Measurements from ENCODE around the gene CDC27.
"Not testable (repeated sequence)": the region's sequence is repeated elsewhere in the genome, so short reads cannot be mapped to it uniquely, and the experiment has no call there.

The CDC27 gene

DNA sequence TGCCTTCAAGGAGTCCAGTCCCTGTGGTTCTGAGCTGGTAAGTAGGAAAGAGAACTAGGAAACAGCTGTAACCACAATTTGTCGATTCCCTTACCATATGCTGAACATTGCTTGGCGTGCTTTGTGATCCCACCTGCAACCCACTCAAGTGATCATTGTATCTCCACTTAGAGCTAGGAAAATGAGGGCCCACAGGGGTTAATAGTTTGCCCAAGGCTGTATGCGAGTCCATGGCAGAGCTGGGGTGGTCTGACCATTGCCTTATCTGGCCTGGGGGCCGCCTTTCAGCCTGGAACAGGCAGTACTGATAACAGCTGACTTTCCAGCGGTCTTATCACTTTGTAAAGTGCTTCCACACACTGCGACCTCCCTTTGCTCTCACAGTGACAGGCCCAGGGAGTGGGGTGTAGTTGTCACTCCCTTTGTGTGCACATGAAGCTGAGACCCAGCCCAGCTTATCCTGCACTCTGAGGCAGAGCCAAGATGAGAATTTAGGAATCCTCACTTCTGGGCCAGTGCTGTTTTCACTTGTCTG is 29.9 kb upstream of the CDC27 start:
- no peak for DNase-seq

DNA sequence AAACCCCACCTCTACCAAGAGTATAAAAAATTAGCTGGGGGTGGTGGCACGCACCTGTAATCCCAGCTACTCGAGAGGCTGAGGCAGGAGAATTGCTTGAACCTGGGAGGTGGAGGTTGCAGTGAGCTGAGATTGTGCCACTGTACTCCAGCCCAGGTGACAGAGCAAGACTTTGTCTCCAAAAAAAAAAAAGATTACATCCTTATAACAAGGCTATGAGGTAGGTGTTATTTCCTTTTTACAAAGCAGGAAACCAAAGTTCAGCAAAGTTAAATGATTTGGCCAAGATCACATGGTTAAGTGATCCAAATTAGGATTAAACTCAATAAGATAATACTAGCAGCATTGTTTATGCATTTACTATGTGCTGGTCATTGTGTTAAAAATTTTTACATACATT is 28.2 kb upstream of the CDC27 start:
- DNase-seq = not testable (repeated sequence)

DNA sequence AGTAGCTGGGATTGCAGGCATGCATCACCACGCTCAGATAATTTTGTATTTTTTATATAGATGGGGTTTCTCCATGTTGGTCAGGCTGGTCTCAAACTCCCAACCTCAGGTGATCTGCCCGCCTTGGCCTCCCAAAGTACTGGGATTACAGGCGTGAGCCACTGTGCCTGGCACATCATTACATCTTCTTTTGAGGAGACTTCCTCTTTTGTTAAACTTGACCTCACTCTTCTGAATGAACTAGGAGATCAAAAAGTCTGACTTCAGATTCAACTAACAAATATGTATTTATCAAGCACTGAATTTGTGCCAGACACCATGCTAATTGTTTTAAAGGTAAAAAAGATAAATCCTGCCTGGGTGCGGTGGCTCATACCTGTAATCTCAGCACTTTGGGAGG is 27.7 kb upstream of the CDC27 start:
- not testable (repeated sequence) for DNase-seq

DNA sequence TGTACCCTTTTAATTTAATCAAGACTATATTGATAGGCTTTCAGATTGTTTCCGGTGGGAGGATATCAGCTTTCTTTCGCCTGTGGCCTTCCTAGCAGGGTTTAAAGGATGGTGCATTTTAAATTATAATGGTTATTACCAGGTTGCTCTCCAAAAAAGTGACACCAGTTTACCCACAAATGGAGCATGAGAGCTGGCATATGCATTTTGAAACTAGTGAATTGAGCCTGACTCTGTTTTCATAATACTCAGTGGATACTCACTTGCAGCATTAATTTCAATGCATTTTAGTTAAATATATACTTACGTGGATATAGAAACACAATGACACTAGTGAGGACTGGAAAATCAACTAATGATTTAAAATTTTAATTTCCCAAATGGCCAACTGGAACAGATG is 25.8 kb upstream of the CDC27 start:
- no peak for DNase-seq

DNA sequence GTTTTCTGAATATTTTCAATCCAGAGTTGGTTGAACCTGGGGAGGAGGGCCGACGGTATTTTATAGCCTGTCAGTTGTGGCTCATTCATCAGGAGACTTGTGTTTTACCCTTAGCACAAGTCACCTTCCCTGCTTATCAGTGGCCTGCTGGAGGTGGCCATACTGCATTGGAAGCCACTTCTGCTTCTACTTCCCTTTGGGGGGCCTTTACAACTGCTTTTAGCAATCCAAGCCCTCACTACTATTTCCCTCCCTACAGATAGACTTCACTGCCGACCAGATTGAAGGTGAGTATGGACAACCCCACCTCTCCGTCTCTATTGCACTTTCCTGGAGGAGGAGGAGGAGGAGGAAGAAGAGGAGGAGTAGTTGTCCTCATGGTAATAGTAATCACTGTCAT is 24.4 kb upstream of the CDC27 start:
- no peak for DNase-seq

DNA sequence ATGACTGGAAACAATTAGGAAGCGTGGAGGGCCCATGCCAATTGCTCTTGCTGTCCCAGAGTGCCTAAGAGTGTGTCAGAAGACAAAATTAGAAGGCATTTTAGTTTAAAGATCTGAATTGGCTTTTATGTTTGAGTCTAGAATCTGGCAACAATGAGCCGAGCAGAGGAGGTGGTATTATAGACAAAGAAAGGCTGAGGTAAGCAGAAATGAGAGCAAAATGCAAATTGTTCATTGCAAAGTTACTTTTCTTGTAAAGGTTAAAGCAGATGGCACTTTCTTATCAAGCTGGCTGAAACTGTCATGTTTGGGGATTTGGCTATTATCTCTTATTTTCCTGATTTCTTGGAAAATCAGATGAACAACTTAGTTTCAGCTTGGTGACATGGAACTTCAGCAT is 23.4 kb upstream of the CDC27 start:
- no peak for DNase-seq

DNA sequence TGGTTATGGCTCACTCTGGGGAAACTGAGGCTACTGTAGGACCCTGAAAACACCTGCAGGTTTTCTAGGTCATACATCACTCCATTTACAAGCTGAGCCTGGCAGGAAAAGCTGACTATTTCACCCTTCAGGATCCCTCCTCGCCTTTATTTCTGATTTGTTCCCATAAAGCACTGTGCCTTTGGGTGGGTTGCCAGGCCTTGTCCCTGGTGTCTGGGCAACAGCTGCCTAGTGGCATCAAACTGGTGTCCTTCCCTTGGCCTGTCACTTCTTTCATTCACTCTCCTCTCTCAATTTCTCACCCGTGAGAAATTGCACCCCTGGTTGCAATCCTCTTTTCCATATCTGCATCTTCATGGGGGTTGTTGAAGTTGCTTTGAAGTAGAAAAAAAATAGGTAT is 21.7 kb upstream of the CDC27 start:
- no peak for DNase-seq

DNA sequence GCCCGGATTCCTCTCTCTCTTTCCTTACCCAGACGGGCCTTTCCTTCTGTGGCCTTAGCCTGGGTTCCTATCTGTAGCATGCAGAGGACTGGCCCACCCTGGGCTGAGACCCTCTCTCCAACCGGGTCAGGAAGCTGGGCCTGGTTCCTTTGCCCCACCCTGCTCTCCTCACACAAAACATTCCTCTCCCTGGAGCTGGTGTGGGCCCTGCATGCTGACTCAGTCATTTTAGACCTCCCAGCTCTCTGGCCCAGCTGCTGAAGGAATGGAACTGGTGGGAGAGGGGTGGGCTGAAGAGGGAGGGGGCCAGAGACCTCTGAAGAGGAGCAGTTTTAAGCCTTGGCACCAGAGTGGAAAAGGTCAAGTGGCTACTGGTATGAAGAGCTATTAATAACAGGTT is 21.0 kb upstream of the CDC27 start:
- no peak for DNase-seq

DNA sequence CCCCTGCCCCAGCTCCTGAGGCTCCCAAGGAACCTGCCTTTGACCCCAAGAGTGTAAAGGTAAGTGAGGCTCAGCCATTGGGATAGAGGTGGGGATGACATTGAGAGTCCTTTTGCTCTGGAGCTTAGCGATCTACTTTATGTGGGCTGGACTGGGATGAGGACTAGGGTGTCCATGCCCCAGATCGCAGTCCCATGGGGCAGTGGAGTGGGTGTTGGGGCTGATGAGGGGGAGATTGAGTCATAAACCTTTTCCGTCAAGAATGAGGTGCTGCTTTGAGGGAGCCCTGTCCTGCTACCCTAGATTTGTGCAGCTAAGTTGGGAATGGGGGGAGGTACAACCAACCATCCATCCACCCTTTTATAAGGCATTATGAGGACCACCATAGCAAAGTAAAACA is 20.4 kb upstream of the CDC27 start:
- DNase-seq = no peak

DNA sequence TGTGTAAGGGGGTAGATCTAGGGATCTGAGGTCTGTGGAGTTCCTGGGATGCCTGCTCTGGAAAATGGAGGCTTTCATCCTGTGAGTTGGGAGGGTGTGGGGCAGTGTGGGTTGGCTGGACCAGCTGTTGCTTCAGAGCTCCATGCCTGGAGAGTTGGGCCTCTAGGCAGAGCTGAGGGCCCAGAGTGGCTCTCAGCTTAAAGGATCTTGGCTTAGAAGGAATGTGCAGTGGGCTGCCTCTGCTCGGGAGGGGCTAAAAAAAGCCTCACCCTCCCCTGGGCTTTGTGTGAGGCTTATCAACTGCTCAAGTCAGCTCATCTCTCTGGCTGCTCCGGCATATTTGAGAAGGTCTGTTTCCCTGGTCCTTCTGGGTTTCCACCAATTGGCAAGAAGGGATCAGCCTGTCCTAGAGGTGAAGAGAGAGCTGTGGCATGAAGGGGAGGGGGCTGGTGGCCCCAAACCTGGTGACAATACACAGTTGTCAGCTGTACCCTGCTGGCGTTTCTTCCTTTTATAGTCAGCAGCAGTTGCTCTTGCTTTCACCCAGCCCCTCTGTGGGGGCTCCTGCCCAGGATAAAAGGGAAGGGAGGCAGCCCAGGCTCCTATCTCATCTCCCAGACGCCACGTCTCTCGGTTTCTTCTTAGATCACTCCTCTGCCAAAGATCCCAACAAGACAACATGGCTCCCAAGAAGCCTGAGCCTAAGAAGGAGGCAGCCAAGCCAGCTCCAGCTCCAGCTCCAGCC is 19.8 kb upstream of the CDC27 start, which contains the start of gene MYL4:
TSS of gene MYL4 (plus strand) at position 605 of the 745 bp plus-strand sequence. CDS start at position 680, 75 bp downstream.
- no peak for DNase-seq

DNA sequence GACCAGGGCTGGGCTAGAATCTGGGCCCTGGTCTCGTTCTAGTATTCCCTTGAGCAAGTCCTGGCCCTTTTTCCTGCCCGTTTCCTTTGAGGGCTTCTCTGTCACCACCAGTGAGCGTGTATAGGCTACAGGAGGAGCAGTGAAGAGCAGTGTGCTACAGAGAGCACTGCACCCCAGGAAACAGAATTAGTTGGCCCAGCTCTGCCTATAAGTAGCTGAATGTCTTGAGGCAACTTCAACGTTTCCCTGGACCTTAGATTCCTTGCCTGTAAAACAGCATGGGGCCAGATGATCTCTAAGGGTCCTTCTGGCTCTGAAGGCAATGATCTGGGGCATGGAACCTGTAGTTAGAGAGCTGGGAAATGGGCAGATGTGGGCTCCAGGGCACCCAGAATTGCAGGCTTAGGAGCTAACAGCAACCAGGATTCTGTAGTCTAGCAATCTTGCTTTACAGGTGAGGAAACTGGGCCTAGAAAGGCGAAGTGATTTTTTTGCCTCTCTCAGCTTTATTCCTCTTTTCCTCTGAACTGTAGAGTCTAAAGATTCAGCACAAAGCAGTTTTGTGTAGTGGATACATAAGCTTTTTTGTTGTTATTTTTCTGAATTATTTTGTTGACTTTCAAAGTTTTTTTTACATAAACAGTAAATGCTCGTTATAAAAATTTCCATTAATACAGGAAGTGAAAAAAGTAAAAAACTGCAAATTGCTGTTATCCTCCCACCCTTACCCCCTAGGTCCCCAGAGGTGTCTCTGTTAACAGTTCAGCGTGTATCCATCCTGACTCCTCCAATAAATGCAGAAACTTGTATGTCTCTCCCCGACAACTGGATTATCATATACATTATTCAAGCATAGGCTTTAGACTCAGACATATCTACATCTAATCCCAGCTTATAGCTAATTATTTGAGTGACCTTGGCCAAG is 18.3 kb upstream of the CDC27 start:
- DNase-seq = no peak

DNA sequence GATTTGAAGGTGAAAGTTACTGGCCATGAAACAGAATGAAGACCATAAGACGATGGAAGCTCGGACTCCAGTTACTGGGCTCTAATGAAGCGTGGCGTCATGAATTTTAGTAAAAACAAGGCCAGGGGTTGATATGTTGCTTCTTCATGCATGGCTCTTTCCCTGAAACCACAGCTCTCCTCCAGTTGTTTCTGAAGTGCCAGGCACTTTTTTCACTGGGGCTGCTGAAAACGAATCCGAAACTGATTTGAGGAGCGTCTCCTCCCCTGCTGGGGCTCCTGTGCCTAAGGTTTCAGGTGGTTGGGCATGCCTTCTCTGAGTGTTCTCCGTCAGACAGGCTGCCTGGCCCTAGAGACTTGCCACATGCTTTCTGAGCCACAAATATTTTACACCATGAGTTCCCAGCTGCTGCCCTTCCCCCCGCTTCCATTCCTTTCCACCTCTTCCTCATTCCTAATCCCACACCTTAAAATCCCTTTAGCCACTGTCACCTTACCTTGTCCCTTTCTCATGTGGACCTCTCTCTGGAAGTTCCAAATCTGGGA is 16.4 kb upstream of the CDC27 start:
- no peak for DNase-seq

DNA sequence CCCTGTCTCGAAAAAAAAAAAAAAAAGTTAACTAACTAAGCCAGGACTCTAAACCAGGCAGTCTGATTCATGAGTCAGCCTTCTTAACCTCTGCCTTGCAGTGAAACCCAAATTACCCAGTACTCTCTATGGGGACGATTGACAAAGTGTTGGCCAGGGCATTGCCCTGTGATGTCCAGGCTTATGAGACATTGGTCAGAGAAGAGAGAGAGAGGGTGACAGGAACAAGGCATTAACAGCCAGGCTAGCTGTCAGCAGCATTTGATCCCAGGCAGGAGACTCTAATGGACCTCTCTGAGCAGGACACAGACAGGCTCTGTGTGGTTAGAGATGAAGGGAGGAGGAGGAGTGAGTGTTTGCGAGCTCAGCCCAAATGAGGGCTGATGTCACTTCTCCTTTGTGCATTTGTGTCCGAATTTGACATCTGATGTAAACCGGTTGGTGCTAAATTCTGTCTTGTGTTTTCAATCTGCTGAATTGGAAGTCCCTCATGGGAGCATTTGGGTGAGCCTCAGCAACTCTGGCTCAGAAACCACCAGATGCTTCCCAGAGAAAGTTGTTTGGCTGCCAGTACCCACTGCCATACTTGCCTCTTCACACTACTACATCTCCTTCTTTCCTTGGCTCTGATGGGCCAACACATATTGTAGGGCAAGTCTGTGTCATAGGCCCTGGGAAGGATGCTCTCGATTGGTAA is 15.8 kb upstream of the CDC27 start:
- DNase-seq = no peak

DNA sequence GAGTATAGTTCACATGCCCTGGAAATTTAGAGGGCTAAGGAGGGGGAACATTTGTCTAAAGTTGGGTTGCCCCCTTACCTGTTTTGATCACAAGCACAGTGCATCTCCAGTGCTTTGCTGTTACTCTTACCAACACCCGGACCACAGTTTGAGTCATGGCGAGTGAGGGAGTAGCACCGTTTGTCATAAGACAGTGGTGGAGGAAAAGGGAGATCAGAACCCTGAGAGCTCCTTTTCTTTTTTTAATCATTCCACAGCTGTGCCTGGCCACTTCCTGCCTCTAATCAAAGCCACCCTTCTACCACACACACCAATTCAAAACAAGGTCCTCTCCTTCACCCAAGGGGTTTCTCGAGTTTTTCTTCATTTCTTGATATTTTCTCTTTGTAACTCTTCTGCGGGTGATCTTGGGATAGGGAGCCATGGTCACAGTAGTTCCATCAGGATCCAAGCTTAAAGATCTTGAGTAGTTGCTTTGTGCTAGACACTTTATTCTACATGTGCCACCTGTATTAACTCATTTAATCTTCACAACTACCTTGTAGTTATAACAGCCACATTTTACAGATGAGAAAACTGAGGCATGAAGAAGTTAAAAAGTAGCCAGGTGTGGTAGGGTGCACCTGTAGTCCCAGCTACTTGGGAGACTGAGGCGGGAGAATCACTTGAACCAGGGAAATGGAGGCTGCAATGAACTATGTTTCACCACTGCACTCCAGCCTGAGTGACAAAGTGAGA is 15.1 kb upstream of the CDC27 start:
- no peak for DNase-seq

DNA sequence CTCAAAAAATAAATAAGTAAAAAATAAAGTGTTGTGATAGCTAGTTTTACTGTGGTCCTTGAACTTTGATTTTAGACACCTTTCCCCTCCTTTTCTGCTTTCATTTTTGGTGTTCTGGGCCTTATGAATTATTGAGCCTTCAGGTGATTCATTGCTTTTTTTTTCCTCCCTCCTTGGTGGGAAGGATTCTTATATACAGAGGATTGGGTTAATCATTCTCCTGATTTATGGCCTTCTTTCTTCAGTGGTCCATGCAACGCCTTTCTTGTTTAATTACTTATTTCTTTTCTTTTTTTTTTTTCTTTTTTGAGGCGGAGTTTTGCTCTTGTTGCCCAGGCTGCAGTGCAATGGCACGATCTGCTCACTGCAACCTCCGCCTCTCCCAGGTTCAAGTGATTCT is 12.1 kb upstream of the CDC27 start:
- DNase-seq = no peak

DNA sequence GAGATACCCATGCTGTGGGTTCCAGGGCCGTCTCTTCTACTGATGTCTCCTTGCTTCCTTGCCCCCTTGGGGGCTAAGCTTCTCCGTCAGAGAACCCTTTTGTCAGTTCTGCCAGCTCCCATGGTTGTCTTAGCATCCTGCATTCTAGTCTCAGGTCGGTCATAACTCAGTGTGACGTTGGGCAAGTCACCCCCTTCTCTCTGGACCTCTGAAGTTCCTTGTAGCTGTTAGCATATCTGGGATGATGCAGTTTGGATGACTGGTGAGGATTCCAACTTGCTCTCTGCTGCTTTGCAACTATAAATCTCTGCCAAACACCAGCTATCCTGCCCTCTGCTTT is 11.2 kb upstream of the CDC27 start:
- DNase-seq = no peak

DNA sequence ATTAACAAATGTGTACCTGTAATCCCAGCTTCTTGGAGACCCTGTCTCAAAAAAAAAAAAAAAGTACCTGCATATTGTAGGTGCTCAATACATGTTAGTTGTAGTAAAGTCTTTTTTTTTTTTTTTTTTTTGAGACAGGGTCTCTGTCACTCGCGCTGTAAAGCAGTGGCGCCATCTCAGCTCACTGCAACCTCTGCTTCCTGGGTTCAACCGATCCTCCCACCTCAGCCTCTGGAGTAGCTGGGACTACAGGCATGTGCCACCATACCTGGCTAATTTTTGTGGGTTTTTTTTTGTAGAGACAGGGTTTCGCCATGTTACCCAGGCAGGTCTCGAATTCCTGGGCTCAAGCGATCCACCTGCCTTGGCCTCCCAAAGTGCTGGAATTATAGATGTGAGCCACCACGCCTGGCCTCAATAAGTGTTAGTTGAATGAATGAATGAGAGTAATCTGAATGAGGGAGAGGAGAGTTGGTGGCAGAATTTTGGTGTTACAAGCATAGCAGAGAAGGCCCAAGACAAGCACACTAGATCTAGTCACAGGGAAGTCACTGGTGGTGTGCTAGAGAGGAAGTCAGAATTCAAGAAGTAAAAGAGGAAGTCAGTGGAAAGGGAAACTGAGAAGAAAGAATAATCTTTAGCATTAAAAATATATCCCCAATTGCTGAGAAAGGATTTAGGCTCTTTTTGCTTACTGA is 10.7 kb upstream of the CDC27 start:
- DNase-seq = no peak

DNA sequence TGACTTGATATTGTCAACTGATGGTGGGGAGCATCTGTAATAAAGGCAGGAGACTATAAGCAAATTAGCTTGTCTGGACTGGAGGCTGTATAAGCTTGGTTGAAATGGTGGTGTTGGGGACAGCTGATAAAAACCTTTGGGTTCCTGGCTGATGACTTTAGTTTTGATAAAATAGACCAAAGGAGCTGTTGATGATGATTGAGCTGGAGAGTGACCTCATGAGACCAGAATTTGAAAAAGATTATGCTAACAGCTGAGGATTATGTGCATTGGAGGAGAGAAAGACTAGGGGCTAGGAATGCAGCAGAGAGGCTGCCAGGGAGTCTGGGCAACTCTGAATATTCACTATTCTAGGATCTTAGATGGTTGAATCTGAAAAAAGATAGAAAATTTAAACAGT is 8.7 kb upstream of the CDC27 start:
- peak; percentile 19 for DNase-seq

DNA sequence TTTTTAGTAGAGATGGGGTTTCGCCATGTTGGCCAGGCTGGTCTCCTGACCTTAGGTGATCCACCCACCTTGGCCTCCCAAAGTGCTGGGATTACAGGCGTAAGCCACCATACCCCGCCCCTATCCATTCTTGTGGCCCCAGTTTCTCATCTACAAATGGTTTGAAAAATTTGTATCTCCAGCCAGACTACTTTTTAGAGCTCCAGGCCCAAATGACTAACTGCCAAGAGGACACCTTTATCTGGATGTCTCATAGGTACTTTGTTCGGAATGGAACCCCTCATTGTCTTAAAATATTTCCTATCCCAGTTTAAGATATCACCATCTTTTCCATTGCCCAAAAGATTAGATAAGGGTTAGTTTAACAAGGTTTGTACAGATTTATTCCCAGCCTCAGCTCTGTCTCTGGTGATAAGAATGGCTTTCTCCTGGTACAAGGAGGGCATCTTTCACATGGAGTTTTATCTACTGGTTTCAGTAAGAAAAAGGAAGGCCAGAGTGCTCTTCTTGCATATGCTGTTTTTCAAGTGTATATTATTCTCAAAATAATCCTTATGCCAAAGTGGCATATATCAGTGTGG is 4.9 kb upstream of the CDC27 start:
- DNase-seq = no peak

DNA sequence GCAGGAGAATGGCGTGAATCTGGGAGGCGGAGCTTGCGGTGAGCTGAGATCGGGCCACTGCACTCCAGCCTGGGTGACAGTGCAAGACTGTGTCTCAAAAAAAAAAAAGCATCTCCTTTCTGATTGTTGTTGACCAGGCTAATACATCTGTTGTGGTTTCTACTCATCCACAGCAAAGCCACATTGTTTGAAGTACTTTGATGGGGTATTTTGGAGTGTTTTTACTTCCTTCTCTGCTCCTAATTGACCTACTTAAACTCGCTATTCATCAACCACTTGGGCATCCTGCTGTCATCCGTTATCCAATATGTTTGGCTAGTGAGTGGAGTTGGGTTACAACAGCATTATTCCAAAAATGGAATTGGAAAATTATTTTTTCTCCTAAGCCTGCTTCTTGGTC is 3.5 kb upstream of the CDC27 start:
- no peak for DNase-seq

DNA sequence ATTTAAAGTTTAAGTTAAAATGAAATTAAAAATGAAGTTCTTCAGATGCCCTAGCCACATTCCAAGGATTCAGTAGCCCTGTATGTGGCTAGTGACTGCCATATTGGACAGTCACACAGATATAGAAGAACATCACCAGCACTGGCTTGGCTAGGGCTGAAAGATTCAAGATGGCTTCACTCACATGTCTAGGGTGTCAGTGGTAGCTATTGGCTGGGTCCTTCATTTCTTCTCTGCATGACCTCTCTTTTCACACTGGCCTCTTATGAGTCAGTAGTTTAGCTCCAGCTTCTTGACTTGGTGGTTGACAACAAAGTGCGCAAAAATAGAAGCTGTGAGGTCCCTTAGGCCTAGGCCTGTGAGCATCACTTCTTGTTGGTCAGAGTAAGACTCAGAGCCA is 1.7 kb upstream of the CDC27 start:
- no peak for DNase-seq

Data from NCI-H226 (cell line).